GM12878 (cell line): ENCODE measurements around the gene ZNF408. TPM values are rescaled to one million over a fixed set of nuclear protein-coding genes. Genes with fewer than 3 reads are reported as not detected.

Experiments used
- ATAC-seq: fragments of 200-7000 bp; cut with Tn5 transposase; 3 replicates; pipeline ENCODE4 v1.9.1; 2020; ENCODE audit warnings: mild to moderate bottlenecking, moderate library complexity
- BruUV-seq: library from RNA; stranded (reverse); fragments of 400-500 nt; replicated peaks from 2 replicates; lab custom pipeline; 2021; lab: Mats Ljungman, UMichigan
- CTCF ChIA-PET: fragments of 300-600 bp; sonication (Branson Sonifier 250); formaldehyde crosslinking; extraction: SDS; loops from one replicate; lab custom pipeline; 2021; ENCODE audit warnings: inconsistent platforms; lab: Yijun Ruan, JAX
- POLR2A ChIA-PET: fragments of 350-600 bp; formaldehyde crosslinking; extraction: SDS; loops from one replicate; lab custom pipeline; 2021; ENCODE audit warnings: inconsistent platforms; lab: Charles Lee
- RAD21 ChIA-PET: fragments of 300-600 bp; sonication (Branson Sonifier 250); formaldehyde crosslinking; loops from one replicate; lab custom pipeline; 2023; ENCODE audit warnings: antibody characterized with exemption; ENCODE audit not compliant: unreplicated experiment; lab: Charles Lee
- SMC1A ChIA-PET: fragments of 300-600 bp; sonication (Branson Sonifier 250); formaldehyde crosslinking; loops from one replicate; lab custom pipeline; 2023; ENCODE audit not compliant: unreplicated experiment, uncharacterized antibody; lab: Charles Lee
- DNase-seq: peaks from one replicate; pipeline ENCODE4 v3.0.0-alpha.2; 2011; ENCODE audit warnings: low read depth, low spot score
- FAIRE-seq: peaks from 3 replicates; lab custom pipeline; 2011; peaks lifted over from hg19 to GRCh38; lab: Jason Lieb, UNC
- H2AFZ ChIP-seq: 2 replicates; pipeline ENCODE4 v1.6.0; 2011; ENCODE audit warnings: low read depth, low read length, control low read depth; ENCODE audit not compliant: control insufficient read depth
- H3K27ac ChIP-seq: 2 replicates; pipeline ENCODE4 v1.5.1; 2011; ENCODE audit warnings: control low read depth; ENCODE audit not compliant: control insufficient read depth, insufficient read depth
- H3K27me3 ChIP-seq, 2 experiments: replicated peaks in 1 of 2; 2 replicates each; pipeline versions ENCODE4 v1.6.0 to v1.6.1; 2011; ENCODE audit warnings: low read length in 1 of 2; ENCODE audit not compliant: control insufficient read depth in 2 of 2, insufficient read depth in 2 of 2
- H3K36me3 ChIP-seq, 2 experiments: 2 replicates each; pipeline ENCODE4 v1.5.1; 2011; ENCODE audit warnings: low read length in 1 of 2; ENCODE audit not compliant: control insufficient read depth in 2 of 2, insufficient read depth in 2 of 2
- H3K4me1 ChIP-seq: 2 replicates; pipeline ENCODE4 v1.6.1; 2011; ENCODE audit warnings: mild to moderate bottlenecking, low read length, moderate library complexity, mixed read lengths; ENCODE audit not compliant: control insufficient read depth, insufficient read depth
- H3K4me2 ChIP-seq: 2 replicates; pipeline ENCODE4 v1.6.0; 2011; ENCODE audit warnings: control low read depth; ENCODE audit not compliant: control insufficient read depth, insufficient read depth
- H3K4me3 ChIP-seq: fragments of 200-600 bp; sonication (generic); 2 replicates; pipeline ENCODE4 v1.5.1; 2016
- H3K79me2 ChIP-seq: 2 replicates; pipeline ENCODE4 v1.6.0; 2011; ENCODE audit warnings: low read length; ENCODE audit not compliant: control insufficient read depth, insufficient read depth
- H3K9ac ChIP-seq: 2 replicates; pipeline ENCODE4 v1.8.0; 2011; ENCODE audit warnings: low read length, control low read depth, mixed read lengths; ENCODE audit not compliant: control insufficient read depth, insufficient read depth
- H3K9me3 ChIP-seq: replicated peaks from 3 replicates; pipeline ENCODE4 v1.5.1; 2011; ENCODE audit warnings: mild to moderate bottlenecking, low read length; ENCODE audit not compliant: control insufficient read depth, insufficient read depth
- H4K20me1 ChIP-seq: 2 replicates; pipeline ENCODE4 v1.6.0; 2011; ENCODE audit not compliant: control insufficient read depth, insufficient read depth
- EED ChIP-seq: sonication (generic); IDR thresholded peaks from 2 replicates; pipeline ENCODE4 v1.6.1; 2016; ENCODE audit warnings: antibody characterized with exemption, low read depth
- HDAC2 ChIP-seq: fragments of 200-600 bp; sonication (generic); IDR thresholded peaks from 2 replicates; pipeline ENCODE4 v1.6.1; 2017
- NR2C1 ChIP-seq: fragments of 450-650 bp; IDR thresholded peaks from 2 replicates; pipeline ENCODE4 v1.6.1; 2017; ENCODE audit warnings: antibody characterized with exemption, mild to moderate bottlenecking, moderate library complexity
- PML ChIP-seq: IDR thresholded peaks from 2 replicates; pipeline ENCODE4 v1.6.1; 2012; ENCODE audit warnings: low read length, inconsistent platforms
- POLR2A ChIP-seq: IDR thresholded peaks from 2 replicates; pipeline ENCODE4 v1.6.1; 2011; ENCODE audit warnings: low read depth, mild to moderate bottlenecking, low read length
- WGBS: methylation state at CpG from one replicate; pipeline ENCODE4 v1.1.6; 2016; ENCODE audit warnings: low lambda C conversion rate; ENCODE audit not compliant: insufficient replicate concordance, insufficient coverage; ENCODE audit errors: missing lambda C conversion rate; 5-methylcytosine and 5-hydroxymethylcytosine counted together
- in situ Hi-C: fragments of 300-500 bp; cut with MboI; formaldehyde crosslinking; loops from 9 replicates; pipeline ENCODE4 v1.14.3; 2018; ENCODE audit warnings: mixed read lengths
- intact Hi-C: fragments of 100-400 bp; cut with micrococcal nuclease; formaldehyde crosslinking; loops from one replicate; pipeline ENCODE4 v1.14.2; 2022; ENCODE audit not compliant: unreplicated experiment
- polyA plus RNA-seq, 11 experiments: library from polyadenylated mRNA; depleted of rRNA in 4 of 11; unstranded in 6 of 11; stranded (reverse) in 5 of 11; fragments of >200 nt; fragmentation: Nextera tagmentation in 4 of 11; fragmentation: Illumina TruSeq in 1 of 11; extraction: Ambion mirVana in 4 of 11; extraction: Trizol in 1 of 11; gene quantifications; 1 replicate in 1 of 11; 2 replicates in 10 of 11; pipeline versions ENCODE4 v1.2.1 to v1.2.3, GENCODE V29; 2011 to 2016; ENCODE audit warnings: inconsistent platforms in 2 of 11, missing spikeins in 2 of 11, low read depth in 1 of 11
- total RNA-seq, 4 experiments: library from RNA; depleted of rRNA in 3 of 4; stranded (reverse); fragments of >200 nt in 3 of 4; fragmentation: Illumina TruSeq in 1 of 4; extraction: Trizol in 1 of 4; gene quantifications; 2 replicates each; pipeline versions ENCODE4 v1.2.1 to v1.2.3, GENCODE V29; 2013 to 2021

ZNF408 gene
- total and polyA plus RNA-seq, 10 of the 15 experiments (the other 5 are each of a cell fraction or from before 2014, with no cell fraction given): 0.19 to 11.3 (median 7.2) TPM

DNA sequence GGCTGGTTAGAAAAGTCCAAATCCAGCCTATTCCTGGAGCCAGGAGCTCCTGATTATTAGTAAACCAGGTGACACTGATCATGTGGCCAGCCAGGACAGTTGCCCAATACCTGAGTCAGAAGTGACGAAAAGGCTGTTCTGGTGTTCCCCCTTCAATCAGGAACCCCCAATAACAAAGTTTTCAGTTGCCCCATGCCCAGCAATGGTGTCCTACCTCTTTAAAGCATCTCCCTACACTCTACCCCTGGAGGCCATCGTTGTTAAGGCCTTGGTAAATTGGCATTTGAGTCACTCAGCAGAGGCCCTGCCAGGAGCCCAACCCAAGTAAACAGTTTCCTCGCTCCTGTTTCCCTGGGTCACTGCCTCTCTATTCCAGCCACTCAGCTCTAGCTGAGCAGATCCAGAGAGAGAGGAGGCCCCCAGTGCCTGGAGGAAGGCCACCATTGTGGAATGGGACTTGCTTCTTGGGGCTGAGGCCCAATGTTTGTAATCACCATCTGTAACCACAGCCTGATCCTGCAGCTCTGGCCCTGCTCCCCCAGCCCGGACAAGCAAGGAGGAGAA is 25.5 kb upstream of the ZNF408 start:
- TF ChIP-seq EED: no peak
- peak; percentile 18; the same call in 1 of the 2 replicates for TF ChIP-seq POLR2A
- Histone ChIP-seq H3K79me2 (no peaks in the 10 kb centered on the region), H3K27ac (no peak overlapping the region), H3K9ac (no peak overlapping the region), H2AFZ (no peak overlapping the region), H3K9me3 (no peaks in the 10 kb centered on the region), H3K4me2 (no peak overlapping the region), H3K36me3 (peaks cover 7 to 26% of the 10 kb centered on the region in 2 experiments; a peak in 3 of 4 replicates), H3K27me3 (no peaks in the 10 kb centered on the region), H4K20me1 (no peaks in the 10 kb centered on the region), H3K4me1 (no peaks in the 10 kb centered on the region), H3K4me3 (no peak overlapping the region)
- ATAC-seq: no peak
- ChIA-PET RAD21 (no interaction called here), CTCF (no interaction called here), SMC1A (no interaction called here), POLR2A (no interaction called here)
- intact Hi-C loops: no loop called here
- BruUV-seq: no TSS peak
- no peak for DNase-seq
- in situ Hi-C loops: no loop called here
- 74% methylated on average over 4 of the region's 4 CpGs for WGBS
- no peak for FAIRE-seq

DNA sequence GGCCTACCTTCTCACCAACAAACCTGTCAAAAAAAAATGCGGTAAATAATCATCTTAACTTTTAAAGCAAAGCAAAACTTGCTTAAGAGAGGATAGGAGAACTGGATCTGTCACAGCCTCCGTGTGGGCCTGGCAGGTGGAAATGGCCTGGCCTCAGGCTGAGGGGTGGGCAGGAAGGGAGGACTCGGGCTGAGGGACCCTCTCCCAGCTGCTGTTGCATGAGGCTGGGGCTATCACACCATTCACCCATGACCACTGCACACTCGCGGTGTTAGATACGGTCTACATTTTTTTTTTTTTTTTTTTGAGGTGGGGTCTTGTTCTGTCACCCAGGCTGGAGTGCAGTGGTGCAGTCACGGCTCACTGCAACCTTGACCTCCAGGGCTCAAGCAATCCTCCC is 24.9 kb upstream of the ZNF408 start:
- no peak for TF ChIP-seq PML
- TF ChIP-seq HDAC2: no peak
- no peak for TF ChIP-seq NR2C1
- no peaks in the 10 kb centered on the region for H4K20me1 ChIP-seq
- H3K27me3 ChIP-seq: no peaks in the 10 kb centered on the region
- DNase-seq: no peak
- no peak for FAIRE-seq
- intact Hi-C loops: no loop called here
- no peak overlapping the region for H3K4me3 ChIP-seq
- RAD21 ChIA-PET: no interaction called here
- no peaks in the 10 kb centered on the region for H3K4me1 ChIP-seq
- no peaks in the 10 kb centered on the region for H3K9me3 ChIP-seq
- H2AFZ ChIP-seq: no peak overlapping the region
- H3K36me3 ChIP-seq: peaks cover 3 to 26% of the 10 kb centered on the region in 2 experiments; a peak in 3 of 4 replicates
- no peak overlapping the region for H3K27ac ChIP-seq
- SMC1A ChIA-PET: no interaction called here
- H3K9ac ChIP-seq: no peak overlapping the region
- no peak for ATAC-seq
- BruUV-seq: no TSS peak
- WGBS: 85% methylated on average over 6 of the region's 7 CpGs
- POLR2A ChIA-PET: no interaction called here
- in situ Hi-C loops: no loop called here
- H3K79me2 ChIP-seq: no peaks in the 10 kb centered on the region
- H3K4me2 ChIP-seq: no peak overlapping the region
- CTCF ChIA-PET: no interaction called here
